ENCODE data around the gene PDE4DIP. TPM values are rescaled to one million over a fixed set of nuclear protein-coding genes. Genes with fewer than 3 reads are reported as not detected.
"Not testable (repeated sequence)": the region's sequence is repeated elsewhere in the genome, so short reads cannot be mapped to it uniquely, and the experiment has no call there.

The PDE4DIP gene
- total RNA-seq, 1 experiment from 2014 or later: 74.3 TPM

GRCh38 chr1:148968682-148969081 is 124.5 kb downstream of the PDE4DIP start:
- not testable (repeated sequence) for H3K4me3 ChIP-seq; H3K27me3 ChIP-seq; H3K4me1 ChIP-seq; H3K9me3 ChIP-seq (replicated peaks); H3K27ac ChIP-seq; H3K36me3 ChIP-seq; DNase-seq

DNA sequence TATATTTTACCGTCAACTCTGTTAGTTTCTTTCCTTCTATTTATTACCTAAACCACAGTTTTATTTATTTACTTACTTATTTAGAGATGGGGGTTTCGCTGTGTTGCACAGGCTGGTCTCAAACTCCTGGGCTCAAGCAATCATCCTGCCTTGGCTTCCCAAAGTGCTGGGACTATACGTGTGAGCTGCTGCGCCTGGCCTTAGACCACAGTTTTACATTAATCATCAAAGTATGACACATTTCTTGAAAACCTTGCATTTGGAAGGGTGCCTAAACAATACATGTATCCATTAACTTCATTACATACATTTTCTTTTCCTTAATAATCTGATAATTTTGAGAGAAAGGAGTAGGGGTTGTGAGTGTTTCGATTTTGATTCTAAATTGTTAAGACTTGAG is 124.9 kb downstream of the PDE4DIP start:
- H3K27ac ChIP-seq; H3K4me1 ChIP-seq; H3K9me3 ChIP-seq (replicated peaks); DNase-seq; H3K36me3 ChIP-seq; H3K4me3 ChIP-seq; H3K27me3 ChIP-seq: not testable (repeated sequence)

DNA sequence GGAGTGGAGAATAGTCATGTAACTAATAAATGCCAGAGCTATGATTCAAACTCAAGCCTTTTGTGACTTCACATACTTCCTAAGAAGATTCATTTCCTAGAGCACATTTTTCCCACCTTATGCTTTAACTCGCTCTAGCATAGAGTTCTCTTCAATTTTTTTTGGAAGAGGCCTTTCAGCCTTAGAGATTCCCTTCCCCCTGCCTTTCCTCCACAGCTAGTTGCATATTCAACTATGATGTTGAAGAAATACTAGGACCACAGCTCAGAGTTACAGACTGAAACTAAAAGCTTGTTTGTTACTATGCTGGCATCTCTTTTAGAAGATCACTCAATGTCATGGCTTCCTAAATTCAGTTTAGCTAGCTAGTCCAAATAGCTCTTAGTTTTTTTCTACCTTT is 131.2 kb downstream of the PDE4DIP start:
- not testable (repeated sequence) for DNase-seq; H3K4me3 ChIP-seq; H3K27ac ChIP-seq; H3K27me3 ChIP-seq; H3K4me1 ChIP-seq; H3K9me3 ChIP-seq (replicated peaks)
- H3K36me3 ChIP-seq: peaks cover 12% of the 10 kb centered on the region

DNA sequence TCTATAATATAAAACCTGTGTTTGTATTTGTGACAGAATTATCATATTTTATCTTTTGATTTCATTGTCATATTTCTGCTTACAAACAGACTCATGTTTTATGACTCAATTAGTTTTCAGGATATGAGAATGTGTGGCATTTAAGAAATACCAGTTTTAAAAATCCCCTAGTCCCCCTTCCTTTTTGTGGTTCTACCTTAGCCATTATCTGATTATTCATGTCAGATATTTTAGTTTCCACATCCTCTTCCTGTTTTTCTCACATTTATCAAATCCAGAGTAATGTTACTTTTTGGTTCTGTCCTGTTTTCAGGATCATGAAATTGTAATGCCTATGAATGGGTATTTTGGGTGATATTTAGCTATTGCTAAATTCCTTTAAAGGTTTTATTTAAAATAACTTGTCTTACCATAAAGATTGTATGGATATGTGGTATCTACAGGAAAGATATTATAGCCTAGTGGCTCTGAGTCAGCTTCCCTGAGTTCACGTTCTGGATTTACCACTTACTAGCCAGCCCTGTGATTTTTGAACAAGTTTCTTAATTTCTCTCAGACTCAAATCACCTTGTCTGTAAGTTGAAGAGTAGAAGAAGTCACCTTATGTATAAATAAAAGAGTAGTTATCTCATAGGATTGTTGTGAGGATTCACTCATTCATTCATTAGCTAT is 131.8 kb downstream of the PDE4DIP start:
- DNase-seq, H3K27ac ChIP-seq: not testable (repeated sequence)

GRCh38 chr1:148977785-148978184 is 133.6 kb downstream of the PDE4DIP start:
- not testable (repeated sequence) for DNase-seq; H3K9me3 ChIP-seq (replicated peaks); H3K4me1 ChIP-seq; H3K4me3 ChIP-seq; H3K27ac ChIP-seq; H3K27me3 ChIP-seq
- peaks cover 23% of the 10 kb centered on the region for H3K36me3 ChIP-seq

More for the DNA sequence above, 131.8 kb downstream of the PDE4DIP start:
- H3K36me3 ChIP-seq: peaks cover 12% of the 10 kb centered on the region
- H3K9me3 ChIP-seq (replicated peaks); H3K4me3 ChIP-seq; H3K27me3 ChIP-seq; H3K4me1 ChIP-seq: not testable (repeated sequence)

DNA sequence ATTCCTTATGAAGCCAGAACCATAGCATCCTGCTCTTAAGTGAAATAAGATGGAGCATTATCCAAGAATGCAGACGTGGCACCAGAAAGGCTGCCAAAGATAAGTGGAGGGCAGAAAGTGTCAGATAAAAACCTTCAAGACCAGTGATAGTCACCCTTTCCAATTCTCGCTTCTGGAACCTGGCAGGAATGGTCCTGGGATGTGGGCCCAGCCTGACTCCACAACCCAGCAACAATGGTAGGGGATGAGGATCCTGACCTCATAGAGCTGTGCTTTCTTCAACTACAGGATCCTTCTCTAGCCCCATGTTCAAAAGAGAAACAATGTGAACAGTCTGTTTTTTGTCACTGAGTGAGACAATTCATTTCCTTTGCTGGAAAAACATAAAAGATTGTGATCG is 145.2 kb downstream of the PDE4DIP start:
- not testable (repeated sequence) for DNase-seq; H3K9me3 ChIP-seq (replicated peaks); H3K27me3 ChIP-seq; H3K36me3 ChIP-seq; H3K4me3 ChIP-seq; H3K4me1 ChIP-seq; H3K27ac ChIP-seq

- H3K27me3 ChIP-seq; H3K9me3 ChIP-seq (replicated peaks): not testable (repeated sequence)
These were observed 146.1 kb downstream of the PDE4DIP start for GRCh38 chr1:148990233-148990788.

DNA sequence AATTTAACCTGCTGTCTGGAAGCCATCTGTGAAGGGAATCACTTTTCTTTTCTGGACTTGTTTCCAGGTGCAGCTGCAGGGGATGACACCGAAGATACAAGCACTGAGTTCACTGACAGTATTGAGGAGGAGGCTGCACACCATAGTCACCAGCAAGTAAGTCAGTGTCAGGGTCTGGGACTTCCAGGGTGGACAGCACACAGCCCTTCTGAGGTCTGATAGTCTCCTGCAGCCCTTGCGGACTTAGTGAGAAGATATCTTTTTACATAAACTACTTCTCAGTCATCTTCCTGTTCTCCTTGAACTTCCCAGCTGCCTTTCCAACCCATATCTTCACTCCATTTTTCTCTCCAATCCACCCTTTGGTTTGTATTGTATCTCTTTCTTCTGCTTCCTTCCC is 147.6 kb downstream of the PDE4DIP start:
- not testable (repeated sequence) for H3K27me3 ChIP-seq; DNase-seq; H3K27ac ChIP-seq; H3K4me1 ChIP-seq; H3K36me3 ChIP-seq; H3K9me3 ChIP-seq (replicated peaks); H3K4me3 ChIP-seq

More at GRCh38 chr1:148990233-148990788, 146.1 kb downstream of the PDE4DIP start:
- not testable (repeated sequence) for H3K36me3 ChIP-seq, H3K27ac ChIP-seq, H3K4me3 ChIP-seq, DNase-seq, H3K4me1 ChIP-seq

- not testable (repeated sequence) for DNase-seq; H3K36me3 ChIP-seq; H3K27me3 ChIP-seq; H3K4me3 ChIP-seq; H3K4me1 ChIP-seq; H3K9me3 ChIP-seq (replicated peaks); H3K27ac ChIP-seq
These were observed 148.1 kb downstream of the PDE4DIP start for GRCh38 chr1:148992364-148992763.

- not testable (repeated sequence) for DNase-seq; H3K4me1 ChIP-seq; H3K27ac ChIP-seq; H3K36me3 ChIP-seq; H3K9me3 ChIP-seq (replicated peaks); H3K27me3 ChIP-seq; H3K4me3 ChIP-seq
These were observed 152.4 kb downstream of the PDE4DIP start for GRCh38 chr1:148996449-148997224.

- H3K36me3 ChIP-seq; H3K4me1 ChIP-seq; H3K4me3 ChIP-seq; H3K27me3 ChIP-seq; H3K27ac ChIP-seq; DNase-seq; H3K9me3 ChIP-seq (replicated peaks): not testable (repeated sequence)
These were observed 153.2 kb downstream of the PDE4DIP start for GRCh38 chr1:148997405-148997804.

DNA sequence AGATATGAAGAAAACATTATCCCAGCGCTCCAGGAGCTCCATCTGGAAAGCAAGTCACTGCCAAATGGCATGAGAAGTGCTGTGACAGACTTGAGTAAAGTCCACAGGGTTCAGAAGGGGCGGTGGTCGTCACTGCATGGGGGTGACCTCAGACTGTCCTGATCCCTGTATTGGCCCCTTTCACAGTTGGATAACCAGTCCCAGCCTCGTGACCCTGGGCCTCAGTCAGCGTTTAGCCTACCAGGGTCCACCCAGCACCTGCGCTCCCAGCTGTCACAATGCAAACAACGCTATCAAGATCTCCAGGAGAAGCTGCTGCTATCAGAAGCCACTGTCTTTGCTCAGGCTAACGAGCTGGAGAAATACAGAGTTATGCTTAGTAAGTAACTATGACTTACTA is 158.4 kb downstream of the PDE4DIP start:
- H3K9me3 ChIP-seq (replicated peaks); H3K4me1 ChIP-seq; H3K27ac ChIP-seq; H3K4me3 ChIP-seq; DNase-seq; H3K36me3 ChIP-seq; H3K27me3 ChIP-seq: not testable (repeated sequence)

DNA sequence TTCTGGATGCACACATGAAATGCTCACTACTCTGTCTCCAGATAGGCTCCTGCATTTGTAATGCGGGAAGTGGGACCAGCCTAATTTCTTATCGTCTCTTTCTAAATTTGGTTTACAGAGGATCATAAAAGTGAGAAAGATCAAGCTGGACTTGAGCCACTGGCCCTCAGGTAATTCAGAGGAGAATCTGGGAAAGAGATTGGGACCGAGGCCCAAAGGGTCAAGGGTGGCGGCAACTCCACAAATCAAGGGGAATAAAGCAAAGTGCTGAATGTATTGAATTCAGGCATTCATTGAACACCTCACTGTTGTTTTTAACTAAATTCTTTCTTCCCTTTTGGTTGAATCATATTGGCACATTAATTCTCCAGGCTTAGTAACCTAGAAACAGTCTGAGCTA is 164.1 kb downstream of the PDE4DIP start:
- not testable (repeated sequence) for H3K27ac ChIP-seq; H3K4me1 ChIP-seq; H3K27me3 ChIP-seq; DNase-seq; H3K9me3 ChIP-seq (replicated peaks); H3K36me3 ChIP-seq; H3K4me3 ChIP-seq

GRCh38 chr1:149008769-149009168 is 164.5 kb downstream of the PDE4DIP start:
- DNase-seq; H3K4me3 ChIP-seq; H3K27ac ChIP-seq; H3K4me1 ChIP-seq; H3K9me3 ChIP-seq (replicated peaks); H3K27me3 ChIP-seq; H3K36me3 ChIP-seq: not testable (repeated sequence)

DNA sequence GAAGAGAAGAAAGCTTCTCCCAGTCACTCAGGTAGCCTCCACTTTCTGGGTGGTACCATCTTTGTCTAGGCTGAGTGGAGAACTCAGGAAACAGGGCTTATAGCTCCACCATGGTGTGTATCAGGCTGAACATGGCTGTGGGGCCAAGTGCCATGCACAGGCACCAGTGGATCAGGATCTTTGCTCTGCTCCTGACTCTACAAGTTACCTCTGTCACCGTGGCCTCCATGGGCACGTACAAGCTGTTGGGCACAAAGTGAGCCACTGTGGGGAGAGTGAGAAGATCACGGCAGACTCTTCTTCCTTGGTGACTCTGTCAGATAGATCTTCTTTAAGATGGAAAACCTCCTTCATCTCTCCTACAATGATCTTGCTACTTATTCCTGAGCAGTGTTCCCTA is 165.5 kb downstream of the PDE4DIP start:
- H3K27me3 ChIP-seq; H3K4me1 ChIP-seq; DNase-seq; H3K4me3 ChIP-seq; H3K9me3 ChIP-seq (replicated peaks); H3K36me3 ChIP-seq; H3K27ac ChIP-seq: not testable (repeated sequence)

DNA sequence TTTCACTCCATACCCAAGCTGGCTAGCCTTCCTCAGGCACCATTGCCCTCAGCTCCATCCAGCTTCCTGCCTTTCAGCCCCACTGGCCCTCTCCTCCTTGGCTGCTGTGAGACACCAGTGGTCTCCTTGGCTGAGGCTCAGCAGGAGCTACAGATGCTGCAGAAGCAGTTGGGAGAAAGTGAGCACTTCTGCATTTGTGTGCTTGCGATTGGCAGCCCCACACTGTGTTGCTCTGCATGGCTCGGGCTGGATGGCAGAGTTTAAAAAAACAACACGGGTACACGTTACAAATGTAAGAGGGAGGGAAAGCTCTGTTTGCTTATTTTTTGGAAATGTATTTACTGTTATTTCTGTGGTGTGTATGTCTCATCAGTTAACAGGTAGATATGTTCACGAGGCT is 168.4 kb downstream of the PDE4DIP start:
- not testable (repeated sequence) for H3K9me3 ChIP-seq (replicated peaks); H3K4me1 ChIP-seq; H3K27ac ChIP-seq; H3K4me3 ChIP-seq; DNase-seq; H3K36me3 ChIP-seq; H3K27me3 ChIP-seq
